CD8-positive, alpha-beta memory T cell (primary cell): ENCODE measurements around the gene FBXW7. TPM values are rescaled to one million over a fixed set of nuclear protein-coding genes. Genes with fewer than 3 reads are reported as not detected.

Experiments used
- CTCF ChIA-PET: fragments of 350-600 bp; sonication (Branson Sonifier 250); formaldehyde crosslinking; loops from one replicate; lab custom pipeline; 2021; ENCODE audit warnings: antibody characterized with exemption; lab: Charles Lee
- POLR2A ChIA-PET: fragments of 350-600 bp; sonication (Branson Sonifier 250); formaldehyde crosslinking; loops from one replicate; lab custom pipeline; 2021; ENCODE audit warnings: antibody characterized with exemption; lab: Charles Lee
- DNase-seq, 5 donors: peaks; one replicate each; pipeline versions ENCODE4 v3.0.0 to v3.0.0-alpha.2; 2020 to 2022; ENCODE audit warnings: mixed read lengths in 1 of 5
- H3K27ac ChIP-seq: one replicate; pipeline ENCODE4 v1.7.0; 2013; ENCODE audit warnings: low read depth, mild to moderate bottlenecking, low read length, moderate library complexity
- H3K27me3 ChIP-seq: 2 replicates; pipeline ENCODE4 v1.7.0; 2013; ENCODE audit warnings: low read length, mild to moderate bottlenecking; ENCODE audit not compliant: insufficient read depth, poor library complexity, severe bottlenecking
- H3K36me3 ChIP-seq: 2 replicates; pipeline ENCODE4 v1.7.0; 2013; ENCODE audit warnings: mild to moderate bottlenecking, low read length, moderate library complexity; ENCODE audit not compliant: insufficient read depth
- H3K4me1 ChIP-seq: 2 replicates; pipeline ENCODE4 v1.7.0; 2013; ENCODE audit warnings: mild to moderate bottlenecking, low read length, moderate library complexity; ENCODE audit not compliant: insufficient read depth
- H3K4me3 ChIP-seq: 2 replicates; pipeline ENCODE4 v1.7.0; 2013; ENCODE audit warnings: mild to moderate bottlenecking, low read length
- H3K9me3 ChIP-seq: 2 replicates; pipeline ENCODE4 v1.7.0; 2013; ENCODE audit warnings: mild to moderate bottlenecking, low read length
- H3K27ac Mint-ChIP-seq, 8 donors: one replicate each; pipeline ENCODE4 v1.8.0; 2020 to 2021; ENCODE audit warnings: mixed read lengths in 8 of 8, mild to moderate bottlenecking in 6 of 8, inconsistent platforms in 3 of 8, moderate library complexity in 3 of 8
- H3K27me3 Mint-ChIP-seq, 2 donors: one replicate each; pipeline ENCODE4 v1.8.0; 2020 to 2021; ENCODE audit warnings: mixed read lengths in 2 of 2, mild to moderate bottlenecking in 1 of 2, moderate library complexity in 1 of 2
- H3K36me3 Mint-ChIP-seq, 3 donors: one replicate each; pipeline ENCODE4 v1.8.0; 2020 to 2021; ENCODE audit warnings: mixed read lengths in 3 of 3, inconsistent platforms in 1 of 3, mild to moderate bottlenecking in 1 of 3
- H3K4me1 Mint-ChIP-seq, 3 donors: one replicate each; pipeline ENCODE4 v1.8.0; 2020 to 2021; ENCODE audit warnings: mixed read lengths in 3 of 3, inconsistent platforms in 1 of 3, mild to moderate bottlenecking in 1 of 3
- H3K4me3 Mint-ChIP-seq, 7 donors: one replicate each; pipeline ENCODE4 v1.8.0; 2020 to 2021; ENCODE audit warnings: mixed read lengths in 7 of 7, mild to moderate bottlenecking in 6 of 7, moderate library complexity in 4 of 7, inconsistent platforms in 2 of 7
- H3K9me3 Mint-ChIP-seq, 5 donors: one replicate each; pipeline ENCODE4 v1.8.0; 2020 to 2022; ENCODE audit warnings: mixed read lengths in 5 of 5, mild to moderate bottlenecking in 3 of 5, moderate library complexity in 2 of 5, inconsistent platforms in 1 of 5
- polyA plus RNA-seq: library from polyadenylated mRNA; unstranded; fragments of 300-500 nt; fragmentation: Illumina TruSeq; gene quantifications from one replicate; pipeline ENCODE4 v1.2.3, GENCODE V29; 2021
- total RNA-seq, 2 experiments: library from RNA; stranded (reverse); gene quantifications; one replicate each; pipeline ENCODE4 v1.2.3, GENCODE V29; 2021

The FBXW7 gene
- total and polyA plus RNA-seq, 3 experiments from 2014 or later: 42.7 to 54.3 (median 46.6) TPM

DNA sequence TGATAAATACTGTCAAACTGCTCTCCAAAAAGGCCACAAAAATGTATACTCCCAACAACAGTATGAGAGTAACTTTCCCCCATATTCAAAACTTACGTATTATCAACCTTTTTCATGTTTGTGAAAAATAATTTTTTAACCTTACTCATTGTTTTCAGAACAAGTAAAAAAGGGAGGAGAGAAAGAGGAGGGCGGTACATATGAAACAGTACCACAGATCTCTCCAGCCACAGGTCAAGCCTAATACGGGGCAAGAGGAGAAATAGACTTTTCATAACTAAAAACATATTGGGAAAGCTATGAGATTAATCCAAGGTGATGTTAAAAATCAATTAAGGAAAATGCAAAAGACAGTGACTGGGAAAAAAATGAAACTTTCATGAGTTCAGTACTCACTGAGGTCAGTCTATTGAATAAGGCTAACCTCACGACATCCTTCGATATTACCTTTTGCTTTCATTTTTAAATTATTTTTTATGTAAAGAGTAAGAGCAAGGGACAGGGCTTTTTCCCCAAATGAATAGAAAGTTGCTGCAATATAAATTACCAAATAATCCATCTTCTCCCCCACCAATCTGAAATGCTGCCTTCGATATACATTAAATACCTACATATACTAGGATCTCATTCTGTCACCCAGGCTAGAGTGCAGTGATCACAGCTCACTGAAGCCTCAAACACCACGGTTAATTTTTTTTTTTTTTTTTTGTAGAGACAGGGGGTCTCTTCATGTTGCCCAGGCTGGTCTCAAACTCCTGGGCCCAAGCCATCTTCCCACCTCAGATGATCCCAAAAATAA lies 25.3 kb downstream of the FBXW7 start:
- H3K4me3 Mint-ChIP-seq: peak overlapping the region; percentile 58 to 91 (median 76)
- no peak overlapping the region for H3K4me3 ChIP-seq
- peak overlapping the region; percentile 11 to 95 (median 77) for H3K27ac Mint-ChIP-seq

DNA sequence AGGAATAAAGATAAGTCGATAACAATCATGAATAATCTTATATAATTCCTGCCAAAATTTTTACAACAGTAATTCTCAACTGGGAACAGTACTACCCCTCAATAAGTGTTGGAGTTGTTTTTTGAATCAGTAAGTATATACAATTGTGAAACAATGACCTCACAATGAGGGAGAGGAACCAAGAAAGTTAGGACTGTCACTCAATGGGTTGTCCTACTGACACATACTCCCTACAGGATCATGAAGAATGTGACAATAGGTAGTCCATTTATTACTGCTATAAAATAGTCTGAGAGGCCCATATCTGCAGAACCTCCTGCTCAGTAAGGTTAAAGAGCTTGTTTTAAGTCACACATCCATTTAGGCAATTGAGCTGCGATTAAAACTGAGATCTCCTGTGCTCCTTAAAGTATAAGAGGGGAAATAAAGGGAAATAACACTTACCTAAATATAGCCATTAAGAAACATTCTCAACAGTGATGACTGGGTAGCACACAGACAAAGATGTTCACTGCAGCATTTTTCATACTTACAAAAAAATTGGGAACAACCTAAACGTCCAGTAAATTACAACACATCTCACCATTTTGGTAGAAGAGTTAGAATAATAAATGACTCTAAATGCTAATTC lies 26.2 kb downstream of the FBXW7 start:
- ChIA-PET POLR2A (no interaction called here), CTCF (interaction anchor here (1.1 kb wide), 1 partner anchor 8 kb away, joined by 4 read pairs; no protein-coding TSS in a partner anchor)
- Histone ChIP-seq H3K9me3 (no peaks in the 10 kb centered on the region), H3K36me3 (no peaks in the 10 kb centered on the region), H3K4me3 (no peak overlapping the region), H3K27ac (no peak overlapping the region), H3K4me1 (no peaks in the 10 kb centered on the region), H3K27me3 (no peaks in the 10 kb centered on the region)
- Mint-ChIP-seq H3K9me3 (no peaks in the 10 kb centered on the region), H3K4me3 (peak overlapping the region in 5 of 7 donors; percentile 33 to 86 (median 71)), H3K36me3 (peaks cover 0 to 21% (median 6%) of the 10 kb centered on the region in 3 donors), H3K27ac (peak overlapping the region in 5 of 8 donors; percentile 11 to 83 (median 57)), H3K27me3 (no peaks in the 10 kb centered on the region), H3K4me1 (peaks cover 46 to 81% (median 66%) of the 10 kb centered on the region in 3 donors)
- no peak for DNase-seq

More for the DNA sequence above, 25.3 kb downstream of the FBXW7 start:
- Histone ChIP-seq H3K27ac (no peak overlapping the region), H3K9me3 (no peaks in the 10 kb centered on the region), H3K27me3 (no peaks in the 10 kb centered on the region), H3K4me1 (no peaks in the 10 kb centered on the region), H3K36me3 (no peaks in the 10 kb centered on the region)
- H3K27me3 Mint-ChIP-seq: no peaks in the 10 kb centered on the region
- DNase-seq: no peak
- no peaks in the 10 kb centered on the region for H3K9me3 Mint-ChIP-seq
- POLR2A ChIA-PET: interaction anchor here (0.5 to 0.9 kb wide), 3 partner anchors 26 to 43 kb away, joined by 3 to 8 read pairs (median 4); partner anchors contain the start of gene FBXW7
- H3K36me3 Mint-ChIP-seq: peaks cover 0 to 21% (median 6%) of the 10 kb centered on the region in 3 donors
- H3K4me1 Mint-ChIP-seq: peaks cover 48 to 87% (median 74%) of the 10 kb centered on the region in 3 donors
- CTCF ChIA-PET: interaction anchor here (1.1 kb wide), 1 partner anchor 9 kb away, joined by 4 read pairs; no protein-coding TSS in a partner anchor

DNA sequence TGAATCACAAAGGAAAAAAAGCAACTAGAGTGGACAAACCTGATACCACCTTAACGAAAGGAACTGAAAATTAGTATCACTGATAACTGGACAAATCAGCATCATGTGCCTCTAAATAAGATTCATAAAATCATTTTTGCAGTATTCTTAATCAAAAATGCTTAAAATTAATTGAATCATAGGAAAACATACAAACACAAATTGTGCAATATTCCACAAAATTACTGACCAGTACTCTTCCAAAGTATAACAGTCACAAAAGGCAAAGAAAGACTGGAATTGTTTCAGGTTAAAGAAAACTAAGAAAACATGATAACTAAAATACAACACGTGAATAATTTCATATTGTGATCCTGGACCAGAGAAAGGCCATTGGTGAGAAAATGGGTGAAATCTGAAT lies 27.1 kb downstream of the FBXW7 start:
- Mint-ChIP-seq H3K27me3 (no peaks in the 10 kb centered on the region), H3K27ac (no peak overlapping the region), H3K9me3 (no peaks in the 10 kb centered on the region), H3K4me1 (peaks cover 42 to 76% (median 57%) of the 10 kb centered on the region in 3 donors), H3K4me3 (no peak overlapping the region), H3K36me3 (peaks cover 0 to 22% (median 6%) of the 10 kb centered on the region in 3 donors)
- no peaks in the 10 kb centered on the region for H3K27me3 ChIP-seq
- H3K27ac ChIP-seq: no peak overlapping the region
- H3K9me3 ChIP-seq: no peaks in the 10 kb centered on the region
- POLR2A ChIA-PET: no interaction called here
- no peak for DNase-seq
- CTCF ChIA-PET: no interaction called here
- H3K4me1 ChIP-seq: no peaks in the 10 kb centered on the region
- H3K4me3 ChIP-seq: no peak overlapping the region
- H3K36me3 ChIP-seq: no peaks in the 10 kb centered on the region

DNA sequence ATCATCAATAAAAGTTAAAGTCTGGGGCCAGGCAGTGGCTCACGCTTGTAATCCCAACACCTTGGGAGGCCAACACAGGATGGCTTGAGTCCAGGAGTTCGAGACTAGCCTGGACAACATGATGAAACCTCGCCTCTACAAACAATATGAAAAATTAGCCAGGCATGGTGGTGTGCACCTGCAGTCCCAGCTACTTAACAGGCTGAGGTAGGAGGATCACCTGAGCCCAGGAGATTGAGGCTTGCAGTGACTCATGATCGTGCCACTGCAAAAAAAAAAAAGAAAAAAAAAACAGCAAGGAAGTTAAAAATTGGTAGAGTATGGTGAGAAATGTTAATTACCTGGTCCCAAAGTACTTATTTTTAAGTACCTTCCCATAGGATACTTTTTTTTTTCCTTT lies 27.5 kb downstream of the FBXW7 start:
- Mint-ChIP-seq H3K4me3 (no peak overlapping the region), H3K27ac (peak overlapping the region in 1 of 8 donors; percentile 9), H3K4me1 (peaks cover 40 to 74% (median 53%) of the 10 kb centered on the region in 3 donors), H3K27me3 (no peaks in the 10 kb centered on the region), H3K9me3 (no peaks in the 10 kb centered on the region), H3K36me3 (peaks cover 0 to 22% (median 6%) of the 10 kb centered on the region in 3 donors)
- Histone ChIP-seq H3K4me3 (no peak overlapping the region), H3K4me1 (no peaks in the 10 kb centered on the region), H3K9me3 (no peaks in the 10 kb centered on the region), H3K27ac (no peak overlapping the region), H3K27me3 (no peaks in the 10 kb centered on the region), H3K36me3 (no peaks in the 10 kb centered on the region)
- DNase-seq: no peak
- ChIA-PET CTCF (no interaction called here), POLR2A (interaction anchor here (0.6 to 0.7 kb wide), 2 partner anchors 28 to 82 kb away, joined by 4 read pairs; no protein-coding TSS in a partner anchor)

DNA sequence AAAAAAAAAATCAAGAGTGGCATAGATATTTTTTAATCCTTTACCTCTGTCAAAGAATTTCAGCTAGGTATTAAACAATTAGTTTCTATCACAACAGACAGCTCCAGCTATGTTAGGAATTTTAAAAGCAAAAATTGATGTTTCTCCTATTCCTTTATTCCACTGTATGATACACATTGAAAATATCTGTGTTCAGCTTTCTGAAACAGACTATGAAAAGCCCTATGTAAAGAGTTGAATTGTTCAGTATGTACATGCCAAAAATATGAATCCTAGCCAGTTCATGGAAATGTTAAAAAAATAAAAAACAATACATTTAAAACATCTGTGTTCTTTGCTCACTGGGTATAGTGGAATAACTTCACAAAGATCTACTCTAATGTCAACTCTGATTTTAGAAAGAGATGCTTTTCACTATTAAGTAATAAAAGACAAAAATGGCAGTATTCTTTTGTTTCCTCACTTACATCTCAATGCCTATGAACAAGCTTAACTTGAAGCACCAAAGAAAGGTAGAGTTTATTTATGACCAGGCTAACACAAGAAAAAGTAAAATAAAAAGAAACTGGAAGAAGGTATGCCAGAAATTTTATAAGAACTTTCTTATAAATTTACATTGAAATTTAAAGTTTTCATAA lies 32.1 kb downstream of the FBXW7 start:
- Mint-ChIP-seq H3K36me3 (peaks cover 0 to 17% (median 4%) of the 10 kb centered on the region in 3 donors), H3K27me3 (no peaks in the 10 kb centered on the region), H3K9me3 (no peaks in the 10 kb centered on the region), H3K27ac (peak overlapping the region in 3 of 8 donors; percentile 27 to 61 (median 57)), H3K4me1 (peaks cover 16 to 62% (median 38%) of the 10 kb centered on the region in 3 donors), H3K4me3 (no peak overlapping the region)
- Histone ChIP-seq H3K4me3 (no peak overlapping the region), H3K36me3 (no peaks in the 10 kb centered on the region), H3K9me3 (no peaks in the 10 kb centered on the region), H3K27ac (no peak overlapping the region), H3K27me3 (no peaks in the 10 kb centered on the region), H3K4me1 (peaks cover 5% of the 10 kb centered on the region)
- ChIA-PET POLR2A (interaction anchor here (0.6 to 3.7 kb wide), 2 partner anchors 18 to 32 kb away, joined by 3 to 14 read pairs; partner anchors contain the start of gene FBXW7), CTCF (interaction anchor here (4.9 to 13.0 kb wide), 2 partner anchors 33 to 137 kb away, joined by 40 to 172 read pairs; partner anchors contain the start of gene FBXW7)
- DNase-seq: no peak

DNA sequence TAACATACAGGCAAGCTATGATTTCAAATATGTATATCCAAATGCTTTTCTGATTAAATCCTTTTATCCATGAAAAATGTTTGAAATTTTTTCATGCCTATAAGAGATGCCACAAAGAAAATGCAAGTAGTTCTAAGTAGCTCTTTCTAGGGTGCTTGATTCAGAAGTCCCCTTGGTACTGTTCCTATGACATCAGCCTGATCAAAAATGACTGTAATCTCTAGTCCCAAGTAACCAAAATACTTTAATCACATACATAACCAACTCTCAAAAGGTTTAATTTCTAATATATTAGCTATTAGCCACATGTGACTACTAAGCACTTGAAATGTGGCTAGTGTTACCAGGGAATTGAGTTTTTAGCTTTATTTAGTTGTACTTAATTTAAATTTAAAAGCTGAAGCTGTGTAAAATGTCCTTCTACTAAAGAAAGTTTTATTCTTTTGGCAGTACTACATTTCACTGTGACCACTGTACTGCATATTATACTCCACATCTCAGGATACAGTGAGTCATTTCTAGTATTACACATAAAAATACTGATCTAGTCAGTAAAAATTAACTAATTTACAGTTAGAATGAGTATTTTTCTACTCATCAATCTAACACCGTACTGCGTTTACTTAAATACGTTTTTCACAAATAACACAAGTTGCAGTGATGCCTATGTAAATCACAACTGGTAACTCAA lies 33.9 kb downstream of the FBXW7 start:
- Mint-ChIP-seq H3K36me3 (peaks cover 0 to 8% (median 0%) of the 10 kb centered on the region in 3 donors), H3K27me3 (no peaks in the 10 kb centered on the region), H3K4me1 (peaks cover 26 to 62% (median 46%) of the 10 kb centered on the region in 3 donors), H3K27ac (peak overlapping the region in 3 of 8 donors; percentile 54 to 71 (median 56)), H3K9me3 (no peaks in the 10 kb centered on the region), H3K4me3 (no peak overlapping the region)
- no peaks in the 10 kb centered on the region for H3K27me3 ChIP-seq
- CTCF ChIA-PET: interaction anchor here (1.0 to 13.0 kb wide), 19 partner anchors 9 to 233 kb away, joined by 3 to 172 read pairs (median 6); partner anchors contain the start of genes FBXW7 and TMEM154
- H3K4me1 ChIP-seq: peaks cover 5% of the 10 kb centered on the region
- H3K4me3 ChIP-seq: no peak overlapping the region
- DNase-seq: no peak
- POLR2A ChIA-PET: interaction anchor here (3.7 kb wide), 1 partner anchor 34 kb away, joined by 14 read pairs; the partner anchor contains the start of gene FBXW7
- no peaks in the 10 kb centered on the region for H3K9me3 ChIP-seq
- H3K36me3 ChIP-seq: no peaks in the 10 kb centered on the region
- H3K27ac ChIP-seq: no peak overlapping the region
